Measurements from ENCODE around the gene QRFP. TPM values are rescaled to one million over a fixed set of nuclear protein-coding genes. Genes with fewer than 3 reads are reported as not detected.

QRFP gene
- total RNA-seq, 2 donors from 2014 or later, result not detected

- WGBS, 2 experiments (ENCODE audit: insufficient coverage in 1 of 2, insufficient read length in 1 of 2), result 83 to 97% methylated on average over 2 to 6 of the region's 6 CpGs
- no peak overlapping the region for H3K9ac ChIP-seq (ENCODE audit: extremely low read depth, low read length, poor library complexity, severe bottlenecking)
- no peak for TF ChIP-seq CTCF (conservative IDR thresholded peaks at IDR 0.05)
- Mint-ChIP-seq H3K36me3 (ENCODE audit: low read depth) (peaks cover 89% of the 10 kb centered on the region), H3K9me3 (no peaks in the 10 kb centered on the region), H3K4me3 (no peak overlapping the region), H3K27me3 (ENCODE audit: insufficient read depth) (no peaks in the 10 kb centered on the region), H3K4me1 (no peaks in the 10 kb centered on the region), H3K27ac (no peak overlapping the region)
- no peaks in the 10 kb centered on the region for H3K27me3 ChIP-seq (ENCODE audit: control insufficient read depth, insufficient read depth, low read length, poor library complexity, severe bottlenecking)
- H3K4me1 ChIP-seq (ENCODE audit: control insufficient read depth, insufficient read depth, low read length), result no peaks in the 10 kb centered on the region
- H3K4me3 ChIP-seq (ENCODE audit: low read length), result no peak overlapping the region
- H3K27ac ChIP-seq (ENCODE audit: low read depth, low read length), result no peak overlapping the region
- DNase-seq, result no peak
- no peaks in the 10 kb centered on the region for H3K9me3 ChIP-seq (ENCODE audit: control insufficient read depth, low read length)
- H3K36me3 ChIP-seq (ENCODE audit: control insufficient read depth, insufficient read depth, low read length), result peaks cover 83% of the 10 kb centered on the region
These were observed 19.3 kb downstream of the QRFP start for GRCh38 chr9:130877300-130877699.

GRCh38 chr9:130874783-130875182 lies 21.8 kb downstream of the QRFP start:
- Histone ChIP-seq H3K9ac (ENCODE audit: extremely low read depth, low read length, poor library complexity, severe bottlenecking) (no peak overlapping the region), H3K4me3 (ENCODE audit: low read length) (no peak overlapping the region), H3K9me3 (ENCODE audit: control insufficient read depth, low read length) (no peaks in the 10 kb centered on the region), H3K4me1 (ENCODE audit: control insufficient read depth, insufficient read depth, low read length) (no peaks in the 10 kb centered on the region), H3K36me3 (ENCODE audit: control insufficient read depth, insufficient read depth, low read length) (peaks cover 75% of the 10 kb centered on the region), H3K27ac (ENCODE audit: low read depth, low read length) (no peak overlapping the region), H3K27me3 (ENCODE audit: control insufficient read depth, insufficient read depth, low read length, poor library complexity, severe bottlenecking) (no peaks in the 10 kb centered on the region)
- WGBS, 2 experiments (ENCODE audit: insufficient coverage in 1 of 2, insufficient read length in 1 of 2), result 92 to 96% methylated on average over 5 of the region's 5 CpGs
- Mint-ChIP-seq H3K4me3 (no peak overlapping the region), H3K4me1 (no peaks in the 10 kb centered on the region), H3K9me3 (no peaks in the 10 kb centered on the region), H3K27ac (no peak overlapping the region), H3K27me3 (ENCODE audit: insufficient read depth) (no peaks in the 10 kb centered on the region), H3K36me3 (ENCODE audit: low read depth) (peaks cover 79% of the 10 kb centered on the region)
- no peak for DNase-seq
- TF ChIP-seq CTCF (conservative IDR thresholded peaks at IDR 0.05), result no peak

- H3K9me3 ChIP-seq (ENCODE audit: control insufficient read depth, low read length), result no peaks in the 10 kb centered on the region
- no peak for TF ChIP-seq CTCF (conservative IDR thresholded peaks at IDR 0.05)
- no peak overlapping the region for H3K27ac Mint-ChIP-seq
- no peak overlapping the region for H3K27ac ChIP-seq (ENCODE audit: low read depth, low read length)
- H3K27me3 ChIP-seq (ENCODE audit: control insufficient read depth, insufficient read depth, low read length, poor library complexity, severe bottlenecking), result no peaks in the 10 kb centered on the region
- H3K36me3 ChIP-seq (ENCODE audit: control insufficient read depth, insufficient read depth, low read length), result peaks cover 74% of the 10 kb centered on the region
- H3K9me3 Mint-ChIP-seq, result no peaks in the 10 kb centered on the region
- H3K36me3 Mint-ChIP-seq (ENCODE audit: low read depth), result peaks cover 76% of the 10 kb centered on the region
- WGBS, 2 experiments (ENCODE audit: insufficient coverage in 1 of 2, insufficient read length in 1 of 2), result 92 to 93% methylated on average over 7 to 8 of the region's 8 CpGs
- no peaks in the 10 kb centered on the region for H3K27me3 Mint-ChIP-seq (ENCODE audit: insufficient read depth)
- H3K9ac ChIP-seq (ENCODE audit: extremely low read depth, low read length, poor library complexity, severe bottlenecking), result no peak overlapping the region
- no peak overlapping the region for H3K4me3 ChIP-seq (ENCODE audit: low read length)
- no peaks in the 10 kb centered on the region for H3K4me1 Mint-ChIP-seq
- no peak for DNase-seq
- H3K4me1 ChIP-seq (ENCODE audit: control insufficient read depth, insufficient read depth, low read length), result no peaks in the 10 kb centered on the region
- H3K4me3 Mint-ChIP-seq, result no peak overlapping the region
These were observed 22.6 kb downstream of the QRFP start for GRCh38 chr9:130873966-130874365.
